HG03342 (cell line): Measurements from ENCODE around the gene TMPO.
"Not testable (repeated sequence)": the region's sequence is repeated elsewhere in the genome, so short reads cannot be mapped to it uniquely, and the experiment has no call there.

Experiments used
- ATAC-seq: cut with Tn5 transposase; IDR thresholded peaks from one replicate; pipeline ENCODE4 v1.9.1; 2021; ENCODE audit warnings: mild to moderate bottlenecking, moderate library complexity; ENCODE audit not compliant: unreplicated experiment

Gene TMPO

GRCh38 chr12:98509063-98509462 is 6.3 kb upstream of the TMPO start:
- ATAC-seq, result no peak

GRCh38 chr12:98511806-98512205 is 3.6 kb upstream of the TMPO start:
- ATAC-seq, result not testable (repeated sequence)

DNA sequence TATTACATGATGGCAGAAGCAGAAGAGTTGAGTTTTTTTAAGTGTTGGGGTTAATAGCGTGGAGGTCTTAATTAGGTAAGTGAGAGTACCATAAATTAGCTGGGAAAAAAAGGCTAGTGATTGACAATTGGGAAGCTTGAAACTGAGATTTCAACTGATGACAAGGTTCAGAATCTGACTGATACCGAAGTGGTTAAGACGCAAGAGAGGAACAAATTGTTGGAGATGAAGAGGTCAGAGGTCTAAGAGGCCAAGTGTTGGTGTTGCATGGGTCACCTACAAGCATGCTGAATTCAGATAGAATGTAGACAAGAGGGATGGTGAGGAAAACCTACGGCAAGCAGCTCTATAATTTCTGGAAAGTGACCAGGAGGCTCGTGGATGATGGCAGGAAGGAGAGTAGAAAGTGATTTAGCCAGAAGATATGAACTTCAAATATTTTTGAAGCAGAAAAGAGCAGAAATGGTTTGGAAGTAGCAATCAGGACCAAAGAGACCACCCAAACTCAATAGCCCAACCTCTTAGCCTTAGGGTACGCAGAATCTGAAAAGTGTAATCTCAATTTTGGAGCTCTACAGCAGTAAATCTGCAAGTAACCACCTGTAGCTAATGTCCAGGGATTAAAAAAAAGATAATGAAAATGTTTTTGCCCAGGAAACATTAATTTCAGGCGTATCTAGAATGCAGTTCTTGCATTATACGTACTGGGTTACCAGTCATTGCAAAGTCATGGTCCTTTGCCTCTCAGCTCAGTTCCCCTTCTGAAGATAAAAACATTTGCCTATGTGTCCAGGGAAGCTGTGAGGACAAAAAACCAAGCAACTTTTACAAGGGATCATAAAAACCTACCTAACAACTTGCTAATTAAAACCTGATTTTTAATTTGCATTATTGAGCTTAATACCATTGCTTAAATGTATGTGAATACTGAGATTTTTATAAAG is 1.7 kb upstream of the TMPO start:
- no peak for ATAC-seq

DNA sequence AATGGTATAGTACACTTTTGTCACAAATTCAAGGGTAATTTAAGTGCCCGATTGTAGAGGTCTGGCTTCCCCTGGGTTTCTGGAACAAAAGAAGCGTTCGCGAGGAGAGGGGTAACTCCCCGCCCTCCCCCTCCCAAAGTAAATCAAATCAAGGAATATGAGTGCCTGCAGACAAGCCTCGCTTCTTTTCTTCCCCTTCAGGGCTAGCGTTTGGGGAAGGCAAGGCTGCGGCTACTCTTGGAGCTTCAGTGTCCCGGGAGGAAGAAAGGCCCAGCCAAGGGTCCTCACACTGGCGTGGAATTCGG is 456 bp upstream of the TMPO start:
- ATAC-seq, result no peak

DNA sequence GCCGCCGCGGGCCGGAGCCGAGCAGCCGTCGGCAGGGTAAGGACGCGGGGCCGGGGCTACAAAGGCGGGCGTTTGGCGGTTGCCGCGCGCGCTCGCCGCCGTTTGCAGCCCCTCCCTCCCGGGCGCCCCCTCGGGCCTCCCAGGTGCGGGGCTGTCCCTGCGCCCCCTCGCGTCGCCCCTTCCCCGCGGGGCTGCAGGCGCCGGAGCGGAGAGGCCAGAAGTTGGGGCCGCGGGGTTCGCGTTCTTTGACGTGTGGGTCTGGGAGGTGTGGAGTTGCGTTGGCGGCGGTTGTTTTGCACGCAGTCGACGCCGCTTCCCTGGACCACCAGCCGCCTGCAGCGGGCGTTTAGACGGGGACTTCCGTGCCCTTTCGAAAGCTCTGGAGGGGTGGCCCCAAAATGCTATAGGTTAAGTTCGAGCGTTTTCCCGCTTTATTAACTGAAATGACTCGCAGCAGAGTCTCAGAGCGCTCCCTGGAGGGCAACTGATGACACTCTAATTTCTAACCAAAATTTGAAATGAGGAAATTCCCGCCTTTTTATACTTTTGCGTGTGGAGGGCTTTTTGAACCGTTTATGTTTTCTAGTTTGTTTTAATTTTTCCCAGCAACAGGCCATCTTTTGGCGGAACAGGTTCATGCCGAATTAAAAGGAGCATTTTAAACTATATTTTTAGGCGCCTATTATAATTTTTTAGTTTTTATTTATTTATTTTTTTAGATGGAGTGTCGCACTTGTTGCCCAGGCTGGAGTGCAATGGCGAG is 902 bp downstream of the TMPO start:
- ATAC-seq, result peak; percentile 55

GRCh38 chr12:98519257-98519907 is 4.0 kb downstream of the TMPO start:
- no peak for ATAC-seq

- no peak for ATAC-seq
Observed at GRCh38 chr12:98530068-98530467, 14.7 kb downstream of the TMPO start.

GRCh38 chr12:98532687-98533304 is 17.4 kb downstream of the TMPO start:
- no peak for ATAC-seq

DNA sequence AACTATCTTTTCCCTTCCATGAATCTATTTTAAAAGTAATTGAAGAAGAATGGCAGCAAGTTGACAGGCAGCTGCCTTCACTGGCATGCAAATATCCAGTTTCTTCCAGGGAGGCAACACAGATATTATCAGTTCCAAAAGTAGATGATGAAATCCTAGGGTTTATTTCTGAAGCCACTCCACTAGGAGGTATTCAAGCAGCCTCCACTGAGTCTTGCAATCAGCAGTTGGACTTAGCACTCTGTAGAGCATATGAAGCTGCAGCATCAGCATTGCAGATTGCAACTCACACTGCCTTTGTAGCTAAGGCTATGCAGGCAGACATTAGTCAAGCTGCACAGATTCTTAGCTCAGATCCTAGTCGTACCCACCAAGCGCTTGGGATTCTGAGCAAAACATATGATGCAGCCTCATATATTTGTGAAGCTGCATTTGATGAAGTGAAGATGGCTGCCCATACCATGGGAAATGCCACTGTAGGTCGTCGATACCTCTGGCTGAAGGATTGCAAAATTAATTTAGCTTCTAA is 18.4 kb downstream of the TMPO start:
- ATAC-seq, result no peak

DNA sequence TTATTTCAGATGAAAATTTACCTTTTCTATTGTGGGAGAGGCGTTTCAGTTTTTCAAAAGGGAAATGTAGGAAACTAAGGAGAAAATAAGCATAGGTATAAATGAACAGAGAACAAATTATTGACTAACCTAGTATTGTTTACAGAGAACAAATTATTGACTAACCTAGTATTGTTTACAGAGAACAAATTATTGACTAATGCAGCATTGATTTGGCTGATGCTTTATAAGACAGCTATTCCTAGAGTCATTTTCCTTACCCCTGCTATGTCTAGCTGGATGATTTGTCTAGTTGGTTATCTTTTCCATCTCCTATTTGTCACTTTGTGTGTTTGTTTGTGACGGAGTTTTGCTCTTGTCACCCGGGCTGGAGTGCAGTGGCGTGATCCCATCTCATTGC is 22.6 kb downstream of the TMPO start:
- no peak for ATAC-seq

GRCh38 chr12:98543701-98544100 is 28.3 kb downstream of the TMPO start:
- ATAC-seq, result no peak

DNA sequence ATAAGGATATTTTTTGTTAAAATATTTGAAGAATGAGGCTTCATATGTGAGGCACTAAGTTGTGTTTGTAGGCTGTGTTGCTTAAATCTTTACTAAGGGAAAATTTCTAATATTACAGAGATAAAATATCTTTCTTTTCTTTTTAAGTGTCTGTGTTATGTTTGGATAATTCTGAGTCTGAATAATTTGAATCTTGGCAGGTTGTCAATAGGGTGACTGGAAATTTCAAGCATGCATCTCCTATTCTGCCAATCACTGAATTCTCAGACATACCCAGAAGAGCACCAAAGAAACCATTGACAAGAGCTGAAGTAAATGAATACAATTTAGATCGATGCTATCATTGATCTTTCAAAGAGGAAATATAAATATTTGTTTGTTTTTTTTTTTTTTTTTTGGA is 29.4 kb downstream of the TMPO start:
- no peak for ATAC-seq

- ATAC-seq, result no peak
Observed at GRCh38 chr12:98549371-98550110, 34.2 kb downstream of the TMPO start.

GRCh38 chr12:98551787-98552186 is 36.4 kb downstream of the TMPO start:
- ATAC-seq, result no peak

DNA sequence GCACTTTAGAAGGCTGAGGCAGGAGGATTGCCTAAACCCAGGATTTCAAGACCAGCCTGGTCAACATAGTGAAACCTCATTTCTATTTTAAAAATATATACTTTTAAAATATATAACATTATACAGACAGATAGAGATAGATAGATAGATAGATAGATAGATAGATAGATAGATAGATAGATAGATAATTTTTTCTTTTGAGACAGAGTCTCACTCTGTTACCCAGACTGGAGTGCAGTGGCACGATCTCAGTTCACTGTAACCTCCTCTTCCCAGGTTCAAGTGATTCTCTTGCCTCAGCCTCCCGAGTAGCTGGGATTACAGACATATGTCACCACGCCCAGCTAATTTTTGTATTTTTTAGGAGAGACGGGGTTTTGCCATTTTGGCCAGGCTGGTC is 42.7 kb downstream of the TMPO start:
- not testable (repeated sequence) for ATAC-seq

GRCh38 chr12:98559666-98560065 is 44.3 kb downstream of the TMPO start:
- no peak for ATAC-seq

GRCh38 chr12:98561846-98562245 is 46.5 kb downstream of the TMPO start:
- no peak for ATAC-seq

GRCh38 chr12:98572010-98572409 is 56.6 kb downstream of the TMPO start:
- ATAC-seq, result no peak

GRCh38 chr12:98574110-98574509 is 58.7 kb downstream of the TMPO start:
- no peak for ATAC-seq

DNA sequence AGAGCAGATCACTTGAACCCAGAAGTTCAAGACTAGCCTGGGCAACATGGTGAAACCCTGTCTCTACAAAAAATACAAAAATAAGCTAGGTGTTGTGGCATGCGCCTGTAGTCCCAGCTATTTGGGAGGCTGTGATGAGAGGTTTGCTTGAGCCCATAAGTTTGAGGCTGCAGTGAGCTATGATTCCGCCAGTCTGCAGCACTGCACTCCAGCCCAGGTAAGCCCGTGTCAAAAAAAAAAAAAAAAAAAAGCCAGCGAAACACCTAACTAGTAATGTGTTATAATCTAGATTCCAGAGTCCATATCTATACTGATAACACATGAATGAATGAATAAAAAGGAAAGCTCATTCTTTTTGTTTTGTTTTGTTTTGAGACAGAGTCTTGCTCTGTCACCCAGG is 59.6 kb downstream of the TMPO start:
- ATAC-seq, result no peak
